ENCODE measurements around the gene DAPK3. TPM values are rescaled to one million over a fixed set of nuclear protein-coding genes. Genes with fewer than 3 reads are reported as not detected.

Gene DAPK3
- total RNA-seq, 2 donors from 2014 or later: 89.9 to 106 TPM

GRCh38 chr19:3966051-3967017 lies 4.6 kb downstream of the DAPK3 start:
- Histone ChIP-seq H3K9me3 (ENCODE audit: control insufficient read depth, low read length) (no peaks in the 10 kb centered on the region), H3K27ac (ENCODE audit: low read depth, low read length) (no peak overlapping the region), H3K36me3 (ENCODE audit: control insufficient read depth, insufficient read depth, low read length) (peaks cover 64% of the 10 kb centered on the region), H3K4me1 (ENCODE audit: control insufficient read depth, insufficient read depth, low read length) (no peaks in the 10 kb centered on the region), H3K27me3 (ENCODE audit: control insufficient read depth, insufficient read depth, low read length, poor library complexity, severe bottlenecking) (no peaks in the 10 kb centered on the region), H3K9ac (ENCODE audit: extremely low read depth, low read length, poor library complexity, severe bottlenecking) (no peak overlapping the region), H3K4me3 (ENCODE audit: low read length) (no peak overlapping the region)
- 84 to 88% methylated on average over 22 to 30 of the region's 30 CpGs for WGBS, 2 experiments (ENCODE audit: insufficient coverage in 1 of 2, insufficient read length in 1 of 2)
- Mint-ChIP-seq H3K4me1 (peaks cover 26% of the 10 kb centered on the region), H3K27ac (peak overlapping the region; percentile 88), H3K9me3 (no peaks in the 10 kb centered on the region), H3K27me3 (ENCODE audit: insufficient read depth) (no peaks in the 10 kb centered on the region), H3K4me3 (no peak overlapping the region), H3K36me3 (ENCODE audit: low read depth) (peaks cover 62% of the 10 kb centered on the region)
- TF ChIP-seq CTCF (conservative IDR thresholded peaks at IDR 0.05): no peak
- no peak for DNase-seq

- peaks cover 18% of the 10 kb centered on the region for H3K4me1 Mint-ChIP-seq
- H3K9me3 Mint-ChIP-seq: no peaks in the 10 kb centered on the region
- Histone ChIP-seq H3K27ac (ENCODE audit: low read depth, low read length) (no peak overlapping the region), H3K36me3 (ENCODE audit: control insufficient read depth, insufficient read depth, low read length) (peaks cover 72% of the 10 kb centered on the region), H3K4me3 (ENCODE audit: low read length) (no peak overlapping the region), H3K9ac (ENCODE audit: extremely low read depth, low read length, poor library complexity, severe bottlenecking) (no peak overlapping the region), H3K27me3 (ENCODE audit: control insufficient read depth, insufficient read depth, low read length, poor library complexity, severe bottlenecking) (no peaks in the 10 kb centered on the region), H3K9me3 (ENCODE audit: control insufficient read depth, low read length) (no peaks in the 10 kb centered on the region), H3K4me1 (ENCODE audit: control insufficient read depth, insufficient read depth, low read length) (no peaks in the 10 kb centered on the region)
- no peaks in the 10 kb centered on the region for H3K27me3 Mint-ChIP-seq (ENCODE audit: insufficient read depth)
- TF ChIP-seq CTCF (conservative IDR thresholded peaks at IDR 0.05): no peak
- peaks cover 70% of the 10 kb centered on the region for H3K36me3 Mint-ChIP-seq (ENCODE audit: low read depth)
- 96 to 100% methylated on average over 22 to 54 of the region's 60 CpGs for WGBS, 2 experiments (ENCODE audit: insufficient coverage in 1 of 2, insufficient read length in 1 of 2)
- no peak overlapping the region for H3K4me3 Mint-ChIP-seq
- H3K27ac Mint-ChIP-seq: peak overlapping the region; percentile 61
- peak; percentile 53 for DNase-seq
Observed at GRCh38 chr19:3964256-3965194, 6.4 kb downstream of the DAPK3 start.

- H3K27ac ChIP-seq (ENCODE audit: low read depth, low read length): no peak overlapping the region
- DNase-seq: no peak
- peaks cover 72% of the 10 kb centered on the region for H3K36me3 ChIP-seq (ENCODE audit: control insufficient read depth, insufficient read depth, low read length)
- TF ChIP-seq CTCF (conservative IDR thresholded peaks at IDR 0.05): no peak
- H3K9me3 Mint-ChIP-seq: no peaks in the 10 kb centered on the region
- H3K4me3 Mint-ChIP-seq: no peak overlapping the region
- H3K9me3 ChIP-seq (ENCODE audit: control insufficient read depth, low read length): no peaks in the 10 kb centered on the region
- peaks cover 9% of the 10 kb centered on the region for H3K4me1 Mint-ChIP-seq
- peaks cover 63% of the 10 kb centered on the region for H3K36me3 Mint-ChIP-seq (ENCODE audit: low read depth)
- H3K9ac ChIP-seq (ENCODE audit: extremely low read depth, low read length, poor library complexity, severe bottlenecking): no peak overlapping the region
- H3K4me3 ChIP-seq (ENCODE audit: low read length): no peak overlapping the region
- no peaks in the 10 kb centered on the region for H3K27me3 Mint-ChIP-seq (ENCODE audit: insufficient read depth)
- H3K27ac Mint-ChIP-seq: no peak overlapping the region
- no peaks in the 10 kb centered on the region for H3K27me3 ChIP-seq (ENCODE audit: control insufficient read depth, insufficient read depth, low read length, poor library complexity, severe bottlenecking)
- H3K4me1 ChIP-seq (ENCODE audit: control insufficient read depth, insufficient read depth, low read length): no peaks in the 10 kb centered on the region
- 96% methylated on average over 14 to 35 of the region's 35 CpGs for WGBS, 2 experiments (ENCODE audit: insufficient coverage in 1 of 2, insufficient read length in 1 of 2)
Observed at GRCh38 chr19:3963458-3964255, 7.2 kb downstream of the DAPK3 start.
